Muscle layer of duodenum (tissue), 2 donors: ENCODE results near the gene NSMF.

ENCODE experiments used
- H3K27ac ChIP-seq: one replicate; pipeline ENCODE4 v1.7.0; 2013; ENCODE audit warnings: mild to moderate bottlenecking, low read length
- H3K27me3 ChIP-seq: one replicate; pipeline ENCODE4 v1.7.0; 2013; ENCODE audit warnings: low read depth, mild to moderate bottlenecking, control low read depth, low read length
- H3K36me3 ChIP-seq, 2 donors: one replicate each; pipeline ENCODE4 v1.7.0; 2013; ENCODE audit warnings: low read length in 2 of 2, control low read depth in 1 of 2, mild to moderate bottlenecking in 1 of 2; ENCODE audit not compliant: insufficient read depth in 2 of 2, control insufficient read depth in 1 of 2
- H3K4me1 ChIP-seq, 2 donors: one replicate each; pipeline ENCODE4 v1.7.0; 2013; ENCODE audit warnings: low read length in 2 of 2, mild to moderate bottlenecking in 2 of 2, control low read depth in 1 of 2, moderate library complexity in 1 of 2; ENCODE audit not compliant: insufficient read depth in 2 of 2, control insufficient read depth in 1 of 2
- H3K4me3 ChIP-seq, 2 donors: one replicate each; pipeline ENCODE4 v1.7.0; 2013; ENCODE audit warnings: low read length in 2 of 2, low read depth in 1 of 2, mild to moderate bottlenecking in 1 of 2
- H3K9me3 ChIP-seq, 2 donors: one replicate each; pipeline ENCODE4 v1.7.0; 2013; ENCODE audit warnings: low read length in 2 of 2, control low read depth in 1 of 2, mild to moderate bottlenecking in 1 of 2; ENCODE audit not compliant: control insufficient read depth in 1 of 2
- donor health status: healthy.

Gene NSMF

GRCh38 chr9:137447722-137448601 lies 11.2 kb downstream of the NSMF start:
- Histone ChIP-seq H3K27me3 (no peaks in the 10 kb centered on the region), H3K9me3 (no peaks in the 10 kb centered on the region), H3K27ac (no peak overlapping the region)

GRCh38 chr9:137446851-137447471 lies 12.2 kb downstream of the NSMF start:
- no peak overlapping the region for H3K27ac ChIP-seq
- no peaks in the 10 kb centered on the region for H3K27me3 ChIP-seq
- H3K4me3 ChIP-seq = no peak overlapping the region
- no peaks in the 10 kb centered on the region for H3K4me1 ChIP-seq
- no peaks in the 10 kb centered on the region for H3K9me3 ChIP-seq
- H3K36me3 ChIP-seq = peaks cover 0 to 13% of the 10 kb centered on the region in 2 donors

More at GRCh38 chr9:137447722-137448601, 11.2 kb downstream of the NSMF start:
- Histone ChIP-seq H3K4me3 (no peak overlapping the region), H3K4me1 (no peaks in the 10 kb centered on the region), H3K36me3 (peaks cover 0 to 20% of the 10 kb centered on the region in 2 donors)

GRCh38 chr9:137445930-137446431 lies 13.2 kb downstream of the NSMF start:
- H3K27ac ChIP-seq = no peak overlapping the region
- H3K4me1 ChIP-seq = peaks cover 0 to 5% of the 10 kb centered on the region in 2 donors
- no peak overlapping the region for H3K4me3 ChIP-seq
- H3K36me3 ChIP-seq = peaks cover 0 to 13% of the 10 kb centered on the region in 2 donors
- H3K9me3 ChIP-seq = no peaks in the 10 kb centered on the region
- H3K27me3 ChIP-seq = no peaks in the 10 kb centered on the region

GRCh38 chr9:137445275-137445807 lies 13.8 kb downstream of the NSMF start:
- H3K4me3 ChIP-seq = no peak overlapping the region
- no peaks in the 10 kb centered on the region for H3K9me3 ChIP-seq
- H3K27me3 ChIP-seq = no peaks in the 10 kb centered on the region
- no peak overlapping the region for H3K27ac ChIP-seq
- H3K36me3 ChIP-seq = peaks cover 0 to 13% of the 10 kb centered on the region in 2 donors
- H3K4me1 ChIP-seq = peaks cover 0 to 5% of the 10 kb centered on the region in 2 donors

GRCh38 chr9:137444106-137444790 lies 14.9 kb downstream of the NSMF start:
- H3K4me1 ChIP-seq = peaks cover 0 to 5% of the 10 kb centered on the region in 2 donors
- H3K9me3 ChIP-seq = no peaks in the 10 kb centered on the region
- peaks cover 0 to 7% of the 10 kb centered on the region in 2 donors for H3K36me3 ChIP-seq
- H3K4me3 ChIP-seq = no peak overlapping the region
- no peaks in the 10 kb centered on the region for H3K27me3 ChIP-seq
- H3K27ac ChIP-seq = no peak overlapping the region

GRCh38 chr9:137441935-137442321 lies 17.2 kb downstream of the NSMF start:
- H3K36me3 ChIP-seq = no peaks in the 10 kb centered on the region
- no peak overlapping the region for H3K27ac ChIP-seq
- H3K4me1 ChIP-seq = peaks cover 0 to 5% of the 10 kb centered on the region in 2 donors
- H3K4me3 ChIP-seq = no peak overlapping the region
- H3K9me3 ChIP-seq = no peaks in the 10 kb centered on the region
- no peaks in the 10 kb centered on the region for H3K27me3 ChIP-seq

- no peaks in the 10 kb centered on the region for H3K9me3 ChIP-seq
- H3K4me3 ChIP-seq = peak within 1 kb of the TSS in 1 of 2 donors; percentile 56
- no peak within 1 kb of the TSS for H3K27ac ChIP-seq
- H3K4me1 ChIP-seq = peaks cover 0 to 7% of the 10 kb centered on the region in 2 donors
- H3K36me3 ChIP-seq = no peaks in the 10 kb centered on the region
- no peaks in the 10 kb centered on the region for H3K27me3 ChIP-seq
These were observed 17.7 kb downstream of the NSMF start, which contains the start of gene ENTPD8 for GRCh38 chr9:137441289-137441934. TSS of gene ENTPD8 (minus strand) at chr9:137441357. CDS start at chr9:137438285, 3,072 bp downstream.

GRCh38 chr9:137439158-137439714 lies 19.9 kb downstream of the NSMF start:
- H3K4me1 ChIP-seq = peaks cover 0 to 16% of the 10 kb centered on the region in 2 donors
- no peaks in the 10 kb centered on the region for H3K36me3 ChIP-seq
- no peaks in the 10 kb centered on the region for H3K27me3 ChIP-seq
- H3K4me3 ChIP-seq = no peak overlapping the region
- no peaks in the 10 kb centered on the region for H3K9me3 ChIP-seq
- H3K27ac ChIP-seq = no peak overlapping the region

GRCh38 chr9:137438591-137439157 lies 20.5 kb downstream of the NSMF start:
- H3K36me3 ChIP-seq = no peaks in the 10 kb centered on the region
- H3K9me3 ChIP-seq = no peaks in the 10 kb centered on the region
- H3K27me3 ChIP-seq = no peaks in the 10 kb centered on the region
- H3K27ac ChIP-seq = no peak overlapping the region
- H3K4me3 ChIP-seq = no peak overlapping the region
- H3K4me1 ChIP-seq = peaks cover 0 to 16% of the 10 kb centered on the region in 2 donors
